Measurements from ENCODE around the gene PROC. TPM values are rescaled to one million over a fixed set of nuclear protein-coding genes. Genes with fewer than 3 reads are reported as not detected.
A peak's percentile ranks its signal among the peaks of the same experiment; 100 is the strongest.

The PROC gene
- total RNA-seq, 1 experiment from 2014 or later = 6.4 TPM

GRCh38 chr2:127388423-127389164 lies 29.6 kb upstream of the PROC start:
- ChIA-PET POLR2A (interaction anchor here (1.3 kb wide), 2 partner anchors 20 to 138 kb away, joined by 3 to 9 read pairs; partner anchors contain the start of gene IWS1), CTCF (interaction anchor here (0.6 to 1.0 kb wide), 4 partner anchors 18 to 191 kb away, joined by 3 to 6 read pairs (median 3); no protein-coding TSS in a partner anchor)
- Histone ChIP-seq H3K36me3 (ENCODE audit: control insufficient read depth, insufficient read depth, low read length) (no peaks in the 10 kb centered on the region), H3K4me3 (ENCODE audit: low read depth, low read length) (peak overlapping the region; percentile 57), H3K4me1 (peaks cover 22% of the 10 kb centered on the region), H3K9me3 (no peaks in the 10 kb centered on the region), H3K27me3 (replicated peaks; ENCODE audit: control insufficient read depth, insufficient read depth, low read length) (no peaks in the 10 kb centered on the region)
- BruUV-seq (replicated peaks) = TSS peak; percentile 73
- Mint-ChIP-seq H3K4me3 (ENCODE audit: unreplicated experiment) (peak overlapping the region; percentile 82), H3K36me3 (ENCODE audit: insufficient read depth, unreplicated experiment) (peaks cover 19% of the 10 kb centered on the region), H3K27me3 (ENCODE audit: insufficient read depth, unreplicated experiment) (no peaks in the 10 kb centered on the region), H3K27ac (ENCODE audit: unreplicated experiment) (peak overlapping the region; percentile 53), H3K9me3 (ENCODE audit: unreplicated experiment) (no peaks in the 10 kb centered on the region), H3K4me1 (ENCODE audit: low read depth, unreplicated experiment) (peaks cover 41% of the 10 kb centered on the region)
- DNase-seq = peak in 1 of 2 experiments; percentile 24
- no peak for TF ChIP-seq CTCF (IDR thresholded peaks at IDR 0.05; ENCODE audit: insufficient read depth in 1 of 2, low read depth in 1 of 2, low read length in 1 of 2, severe bottlenecking in 1 of 2, unreplicated experiment in 1 of 2)
- intact Hi-C loops (cut with micrococcal nuclease; ENCODE audit: unreplicated experiment) = loop anchor here (1.0 to 5.0 kb wide), 4 partner anchors 20 to 154 kb away; no protein-coding TSS in a partner anchor

- Mint-ChIP-seq H3K4me1 (ENCODE audit: low read depth, unreplicated experiment) (peaks cover 35% of the 10 kb centered on the region), H3K4me3 (ENCODE audit: unreplicated experiment) (no peak overlapping the region), H3K27me3 (ENCODE audit: insufficient read depth, unreplicated experiment) (no peaks in the 10 kb centered on the region), H3K36me3 (ENCODE audit: insufficient read depth, unreplicated experiment) (peaks cover 23% of the 10 kb centered on the region), H3K27ac (ENCODE audit: unreplicated experiment) (no peak overlapping the region), H3K9me3 (ENCODE audit: unreplicated experiment) (no peaks in the 10 kb centered on the region)
- no TSS peak for BruUV-seq (replicated peaks)
- TF ChIP-seq CTCF (IDR thresholded peaks at IDR 0.05; ENCODE audit: insufficient read depth in 1 of 2, low read depth in 1 of 2, low read length in 1 of 2, severe bottlenecking in 1 of 2, unreplicated experiment in 1 of 2) = no peak
- ChIA-PET CTCF (no interaction called here), POLR2A (no interaction called here)
- Histone ChIP-seq H3K27me3 (replicated peaks; ENCODE audit: control insufficient read depth, insufficient read depth, low read length) (no peaks in the 10 kb centered on the region), H3K9me3 (no peaks in the 10 kb centered on the region), H3K36me3 (ENCODE audit: control insufficient read depth, insufficient read depth, low read length) (no peaks in the 10 kb centered on the region), H3K4me1 (peaks cover 22% of the 10 kb centered on the region), H3K4me3 (ENCODE audit: low read depth, low read length) (no peak overlapping the region)
- DNase-seq = no peak
- intact Hi-C loops (cut with micrococcal nuclease; ENCODE audit: unreplicated experiment) = loop anchor here (5.0 kb wide), 3 partner anchors 32 to 152 kb away; no protein-coding TSS in a partner anchor
Observed at GRCh38 chr2:127389778-127390435, 28.3 kb upstream of the PROC start.

GRCh38 chr2:127392133-127392827 lies 25.9 kb upstream of the PROC start:
- Mint-ChIP-seq H3K36me3 (ENCODE audit: insufficient read depth, unreplicated experiment) (peaks cover 16% of the 10 kb centered on the region), H3K4me3 (ENCODE audit: unreplicated experiment) (no peak overlapping the region), H3K27me3 (ENCODE audit: insufficient read depth, unreplicated experiment) (no peaks in the 10 kb centered on the region), H3K27ac (ENCODE audit: unreplicated experiment) (no peak overlapping the region), H3K9me3 (ENCODE audit: unreplicated experiment) (no peaks in the 10 kb centered on the region), H3K4me1 (ENCODE audit: low read depth, unreplicated experiment) (peaks cover 26% of the 10 kb centered on the region)
- peaks cover 7% of the 10 kb centered on the region; the same call in 1 of the 2 replicates for H3K4me1 ChIP-seq
- DNase-seq = no peak
- BruUV-seq (replicated peaks) = no TSS peak
- no peaks in the 10 kb centered on the region for H3K9me3 ChIP-seq
- H3K4me3 ChIP-seq (ENCODE audit: low read depth, low read length) = no peak overlapping the region
- POLR2A ChIA-PET = no interaction called here
- TF ChIP-seq CTCF (IDR thresholded peaks at IDR 0.05; ENCODE audit: insufficient read depth in 1 of 2, low read depth in 1 of 2, low read length in 1 of 2, severe bottlenecking in 1 of 2, unreplicated experiment in 1 of 2) = no peak
- H3K27me3 ChIP-seq (replicated peaks; ENCODE audit: control insufficient read depth, insufficient read depth, low read length) = no peaks in the 10 kb centered on the region
- intact Hi-C loops (cut with micrococcal nuclease; ENCODE audit: unreplicated experiment) = no loop called here
- CTCF ChIA-PET = no interaction called here
- H3K36me3 ChIP-seq (ENCODE audit: control insufficient read depth, insufficient read depth, low read length) = no peaks in the 10 kb centered on the region

Measured in Caco-2 (cell line).